8988T (cell line): ENCODE data around the gene ANP32B.
"Not testable (repeated sequence)": the region's sequence is repeated elsewhere in the genome, so short reads cannot be mapped to it uniquely, and the experiment has no call there.

Source experiments
- DNase-seq: peaks from one replicate; pipeline ENCODE4 v3.0.0; 2011

The ANP32B gene

DNA sequence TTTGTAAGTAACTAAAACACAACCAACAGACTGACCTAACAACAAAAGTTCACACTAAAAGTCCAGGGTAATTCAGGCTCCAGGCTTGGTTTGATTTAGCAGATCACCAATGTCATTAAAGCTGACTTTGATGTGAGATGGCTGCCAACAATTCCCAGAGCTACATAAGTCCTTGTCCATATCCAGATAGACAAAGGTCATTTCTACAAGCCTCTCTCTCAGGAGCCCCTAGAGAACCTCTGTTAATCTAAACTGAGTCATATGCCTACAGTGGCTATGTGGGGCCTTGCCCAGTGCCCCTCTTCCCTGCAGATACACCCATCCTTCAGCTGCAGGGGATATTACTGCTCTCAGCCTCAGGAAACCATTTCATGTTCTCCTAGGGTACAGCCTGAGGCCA lies 18.2 kb upstream of the ANP32B start:
- DNase-seq = no peak

DNA sequence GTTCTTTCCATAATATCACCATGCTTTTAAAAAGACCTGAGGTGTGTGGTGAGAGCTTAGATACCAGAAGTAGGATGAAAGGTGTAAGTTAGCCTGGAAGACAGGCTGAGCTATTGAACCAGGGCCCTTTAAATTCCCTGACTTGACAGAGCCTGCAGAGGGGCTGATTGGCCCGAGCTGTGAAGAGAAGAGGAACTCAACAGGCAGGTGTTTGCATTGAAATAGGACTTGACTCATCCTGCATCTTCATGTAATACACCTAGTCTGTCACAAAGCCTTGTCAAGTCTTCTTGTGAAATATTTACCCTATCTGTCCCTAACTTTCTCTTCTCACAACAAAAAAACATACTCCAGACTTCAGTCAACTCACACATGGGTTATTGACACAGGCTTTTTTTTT lies 16.6 kb upstream of the ANP32B start:
- no peak for DNase-seq

DNA sequence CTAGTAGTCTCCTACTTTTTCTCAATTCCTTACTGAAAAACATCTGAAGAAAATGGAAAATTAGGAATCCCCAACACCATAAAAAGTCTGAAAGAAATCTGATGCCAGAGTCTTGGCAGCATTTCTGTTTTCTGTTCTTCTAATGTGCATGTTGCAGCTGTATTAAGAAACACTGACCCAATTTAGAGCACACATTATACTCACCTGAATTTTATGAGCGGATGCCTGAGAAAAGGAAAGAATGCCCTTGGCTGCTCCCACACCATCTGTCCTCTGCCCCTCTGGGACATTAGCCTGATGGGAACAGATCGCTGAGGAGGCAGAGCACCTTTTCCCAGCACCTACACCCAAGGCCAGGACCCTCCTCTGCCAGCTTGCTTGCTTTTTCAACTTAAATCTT lies 14.1 kb upstream of the ANP32B start:
- DNase-seq = no peak

DNA sequence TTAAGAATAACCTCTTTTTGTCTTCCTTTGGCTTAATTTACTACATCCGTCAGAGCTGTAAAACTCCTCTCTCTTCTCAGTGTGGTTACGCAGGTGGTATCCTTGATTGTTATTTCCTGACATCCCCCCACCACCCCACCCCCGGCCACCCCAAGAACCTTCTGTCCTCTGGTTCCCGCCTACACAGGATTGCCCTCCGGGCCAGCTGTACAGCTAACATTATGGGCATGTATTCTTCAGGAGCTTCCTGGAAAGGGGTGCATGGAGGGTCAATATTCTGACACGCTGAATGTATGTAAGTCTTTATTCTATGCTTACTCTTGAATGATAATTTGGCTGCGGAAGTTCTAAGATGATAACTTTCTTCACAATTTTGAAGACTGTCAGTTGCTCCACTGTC lies 13.0 kb upstream of the ANP32B start:
- no peak for DNase-seq

DNA sequence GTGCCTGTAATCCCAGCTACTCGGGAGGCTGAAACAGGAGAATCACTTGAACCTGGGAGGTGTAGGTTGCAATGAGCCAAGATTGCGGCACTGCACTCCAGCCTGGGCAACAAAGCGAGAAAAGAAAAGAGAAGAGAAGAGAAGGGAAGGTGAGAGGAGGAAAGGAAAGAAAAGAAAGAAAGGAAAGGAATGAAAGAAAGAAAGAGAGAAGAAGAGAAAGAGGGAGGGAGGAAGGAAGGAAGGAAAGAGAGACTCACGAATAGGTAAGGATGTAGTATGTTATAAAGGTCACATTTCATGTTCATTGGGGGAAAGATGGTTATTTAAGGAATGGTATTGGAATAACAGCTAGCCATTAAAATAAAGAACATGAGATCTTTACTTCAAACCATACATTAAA lies 10.4 kb upstream of the ANP32B start:
- DNase-seq = no peak

DNA sequence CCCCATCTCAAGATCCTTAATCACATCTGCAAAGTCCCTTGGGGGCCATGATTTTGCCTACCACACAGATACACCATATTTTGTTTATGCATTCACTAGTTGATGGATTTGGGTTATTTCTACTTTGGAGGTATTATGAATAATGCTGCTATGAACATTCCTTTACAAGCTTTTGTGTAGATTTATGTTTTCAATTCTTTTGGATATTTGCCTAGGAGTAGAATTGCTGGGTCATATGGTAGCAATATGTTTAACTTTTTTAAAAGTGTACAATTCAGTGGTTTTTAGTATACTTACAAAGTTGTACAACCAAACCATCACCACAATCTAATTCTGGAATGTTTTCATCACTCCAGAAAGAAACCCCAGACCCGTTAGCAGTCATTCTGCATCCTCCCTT lies 7.8 kb upstream of the ANP32B start:
- DNase-seq = no peak

DNA sequence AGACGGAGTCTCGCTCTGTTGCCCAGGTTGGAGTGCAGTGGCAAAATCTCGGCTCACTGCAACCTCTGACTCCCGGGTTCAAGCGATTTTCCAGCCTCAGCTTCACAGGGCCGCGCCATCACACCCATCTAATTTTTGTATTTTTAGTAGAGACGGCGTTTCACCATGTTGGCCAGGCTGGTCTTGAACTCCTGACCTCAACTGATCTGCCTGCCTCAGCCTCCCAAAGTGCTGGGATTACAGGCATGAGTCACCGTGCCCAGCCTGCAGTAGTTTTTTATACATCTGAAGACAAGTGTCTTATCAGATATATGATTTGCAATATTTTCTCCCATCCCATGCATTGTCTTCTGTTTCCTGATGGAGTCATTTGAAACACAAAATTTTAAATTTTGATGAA lies 6.5 kb upstream of the ANP32B start:
- DNase-seq = not testable (repeated sequence)

DNA sequence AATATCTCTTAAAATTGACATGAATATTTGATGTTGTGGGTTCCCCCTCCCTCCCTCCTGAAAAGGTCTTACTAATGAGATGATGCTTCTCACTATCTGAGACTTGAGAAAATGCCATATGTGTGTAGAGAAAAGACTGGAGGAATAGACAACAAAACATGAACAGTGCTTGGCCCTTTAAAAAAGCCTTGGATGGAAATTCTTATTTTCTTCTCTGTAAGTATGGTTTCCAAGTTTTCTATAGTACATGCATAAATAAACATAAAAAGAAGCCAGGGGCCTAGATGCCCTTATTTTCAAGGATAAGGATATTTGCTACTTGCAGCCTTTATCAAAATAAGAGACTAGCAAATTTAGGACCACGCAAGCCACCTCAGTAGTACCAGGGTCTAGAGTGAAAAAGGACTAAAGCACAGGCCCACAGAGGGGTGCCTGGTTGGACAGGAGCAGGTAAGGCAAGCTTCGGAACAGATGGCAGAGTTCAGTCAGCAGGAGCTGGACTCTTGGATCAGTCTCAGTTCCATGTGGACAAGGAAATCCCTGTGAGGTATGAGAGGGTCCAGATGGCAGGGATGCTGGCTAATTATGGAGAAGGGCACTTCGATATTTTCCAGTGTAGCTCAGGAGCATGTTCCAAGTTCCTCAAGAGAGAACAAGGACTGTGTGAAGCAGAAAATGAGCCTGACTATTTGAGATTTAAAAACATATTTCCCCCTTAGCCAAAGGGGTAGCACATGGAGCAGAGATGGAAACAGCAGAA lies 4.6 kb upstream of the ANP32B start:
- DNase-seq = no peak

DNA sequence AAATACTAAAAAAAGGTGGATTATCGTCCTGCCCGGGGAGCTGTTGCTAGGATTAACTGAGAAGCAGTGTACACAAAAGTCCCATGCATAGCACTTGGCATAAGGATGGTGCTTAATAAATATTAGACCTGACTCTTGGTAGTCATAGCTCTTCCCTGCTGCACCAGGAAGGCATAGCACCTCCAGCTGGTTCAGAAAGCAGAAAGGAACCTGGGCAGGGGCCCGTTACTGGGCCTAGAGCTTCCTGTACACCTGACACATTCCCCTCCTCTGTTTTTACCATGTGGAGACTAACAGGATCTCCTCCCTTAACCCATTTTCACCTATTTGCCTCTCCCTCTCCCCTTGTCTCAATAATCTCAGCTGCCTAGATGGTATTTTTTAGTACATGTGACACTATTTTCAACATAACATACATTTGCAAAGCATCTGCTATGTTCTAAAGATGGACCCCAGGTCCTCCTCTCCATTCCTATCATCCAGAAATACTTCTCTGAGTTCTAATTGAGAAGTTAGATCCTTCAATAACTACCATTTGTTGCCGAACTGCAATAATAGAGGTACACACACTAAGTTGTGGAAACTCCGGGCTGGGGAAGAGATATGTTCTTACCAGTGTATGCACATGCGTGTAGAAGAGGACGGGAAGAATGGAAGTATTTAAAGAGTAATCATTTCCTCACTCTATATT lies 3.2 kb upstream of the ANP32B start:
- no peak for DNase-seq

DNA sequence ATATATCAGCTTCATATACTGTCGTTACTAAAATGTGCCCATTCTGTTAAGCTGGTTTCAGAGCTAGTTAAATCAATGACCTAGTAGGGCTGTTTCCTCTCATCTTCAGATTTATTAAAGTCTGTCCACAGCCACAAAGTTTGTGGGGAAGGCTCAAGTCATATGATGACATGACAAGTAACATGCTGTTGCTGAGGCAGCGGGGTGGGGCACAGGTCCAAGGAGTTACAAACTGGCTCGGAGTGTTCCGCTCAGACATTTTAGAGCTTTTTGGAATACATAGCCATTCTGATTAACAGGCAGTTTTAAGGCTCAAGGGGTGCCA lies 2.7 kb upstream of the ANP32B start:
- no peak for DNase-seq

DNA sequence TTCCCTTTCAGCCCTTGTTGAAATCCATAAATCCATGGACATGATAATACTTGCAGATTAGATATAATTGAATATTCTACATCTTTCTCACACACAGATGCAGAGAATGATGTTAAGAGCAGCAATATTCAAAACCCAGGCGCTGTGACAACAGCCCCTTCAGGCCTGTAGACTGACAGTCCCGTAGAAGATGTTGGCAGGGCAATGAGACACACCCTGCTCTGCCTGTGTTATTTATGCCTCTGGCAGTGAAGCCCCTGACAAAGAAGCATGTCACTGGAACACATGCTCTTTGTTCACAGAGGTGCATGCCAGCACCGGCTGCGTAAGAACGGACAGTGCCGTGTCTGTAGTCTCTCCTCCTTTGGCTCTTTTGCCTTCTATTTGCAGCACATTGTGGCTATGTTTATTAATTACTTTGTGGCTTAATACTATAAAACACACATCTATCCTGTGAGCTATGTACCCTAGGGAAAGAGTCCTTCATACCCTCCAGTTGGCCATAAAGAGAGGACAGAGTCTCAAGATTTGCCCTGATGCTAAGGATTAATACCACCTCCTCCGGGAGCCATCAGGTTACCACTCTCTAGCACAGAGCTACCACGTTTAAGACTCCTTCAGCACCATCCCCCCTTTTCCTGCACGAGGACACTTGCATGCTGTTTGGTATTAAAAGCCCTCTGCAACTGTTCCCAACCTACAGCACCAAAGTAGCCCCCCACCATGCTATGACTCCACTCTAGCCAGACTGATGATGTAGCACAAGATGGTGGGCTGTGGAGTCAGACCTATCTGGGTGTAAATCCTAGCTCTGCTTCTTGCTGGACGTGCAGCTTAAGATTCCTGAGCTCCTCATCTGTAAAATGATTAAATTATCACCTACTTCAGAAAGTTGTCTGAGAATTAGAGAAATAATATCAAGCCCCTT lies 2.0 kb upstream of the ANP32B start:
- DNase-seq = no peak

DNA sequence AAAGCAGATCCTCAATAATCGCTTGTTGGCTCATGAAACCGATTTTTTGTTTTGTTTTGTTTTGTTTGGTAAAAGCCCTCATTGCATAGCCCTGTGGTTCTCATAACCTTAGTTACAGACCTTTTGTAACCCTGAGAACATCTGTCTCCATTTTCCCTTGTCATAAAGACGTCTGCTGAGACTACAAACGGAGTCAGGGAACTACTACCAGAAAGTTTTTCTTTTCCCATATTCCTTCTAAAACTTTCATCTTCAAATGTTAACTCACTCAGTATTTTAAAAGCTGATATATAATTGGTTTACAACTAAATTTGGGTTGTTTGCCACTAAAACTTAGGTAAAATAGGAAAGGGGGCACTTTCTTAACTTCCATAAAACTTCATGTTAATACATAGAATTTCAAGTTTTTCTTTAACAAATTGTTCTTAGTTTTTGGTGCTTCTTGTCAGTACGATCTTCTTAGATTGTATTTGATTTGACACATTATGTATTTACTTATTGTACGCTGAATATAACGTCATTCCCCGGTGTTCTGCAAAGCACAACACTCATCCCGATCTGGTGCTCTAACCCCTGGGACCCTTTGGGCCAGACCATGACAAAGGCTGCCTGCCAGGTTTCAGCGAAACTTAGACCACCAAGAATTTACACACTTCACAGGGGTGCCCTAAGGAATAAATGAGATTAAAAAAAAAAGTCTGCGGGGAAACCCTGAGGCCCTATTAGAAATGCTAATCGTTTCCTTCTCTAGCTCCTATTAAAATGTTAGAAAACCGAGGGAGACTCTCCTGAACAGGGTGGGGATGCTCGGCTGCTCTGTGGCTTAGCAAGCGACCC lies 1.1 kb upstream of the ANP32B start:
- DNase-seq = no peak

DNA sequence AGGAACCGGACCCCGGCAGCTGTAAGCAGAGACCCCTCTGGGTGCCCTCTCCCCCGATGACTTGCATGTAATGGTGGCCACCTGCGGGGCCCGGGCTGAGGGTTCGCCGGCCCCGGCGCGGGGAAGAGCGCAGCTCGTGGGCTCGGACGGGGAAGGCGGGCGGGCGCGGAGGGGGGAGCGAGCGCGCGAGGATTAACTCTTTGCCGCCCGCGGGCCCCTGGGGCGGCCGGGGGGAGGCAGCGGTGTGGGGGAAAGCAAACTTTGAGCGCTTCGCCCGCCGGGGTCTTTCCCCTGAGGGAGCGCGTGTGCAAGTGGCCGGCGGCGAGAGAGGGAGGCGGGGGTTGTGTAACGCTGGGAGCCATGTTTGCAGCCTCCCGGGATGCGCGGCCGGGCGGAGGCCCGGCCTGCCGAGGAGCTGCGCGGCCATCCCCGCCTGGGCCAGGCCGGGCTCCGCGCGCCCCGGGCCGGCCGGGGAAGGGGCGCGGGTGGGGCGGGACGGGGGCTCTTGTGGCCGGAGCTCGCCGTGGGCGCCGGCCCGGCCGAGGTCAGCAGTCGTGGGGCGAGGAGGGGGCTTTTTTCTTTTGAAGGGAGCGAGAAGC lies 547 bp downstream of the ANP32B start:
- peak; percentile 44 for DNase-seq

DNA sequence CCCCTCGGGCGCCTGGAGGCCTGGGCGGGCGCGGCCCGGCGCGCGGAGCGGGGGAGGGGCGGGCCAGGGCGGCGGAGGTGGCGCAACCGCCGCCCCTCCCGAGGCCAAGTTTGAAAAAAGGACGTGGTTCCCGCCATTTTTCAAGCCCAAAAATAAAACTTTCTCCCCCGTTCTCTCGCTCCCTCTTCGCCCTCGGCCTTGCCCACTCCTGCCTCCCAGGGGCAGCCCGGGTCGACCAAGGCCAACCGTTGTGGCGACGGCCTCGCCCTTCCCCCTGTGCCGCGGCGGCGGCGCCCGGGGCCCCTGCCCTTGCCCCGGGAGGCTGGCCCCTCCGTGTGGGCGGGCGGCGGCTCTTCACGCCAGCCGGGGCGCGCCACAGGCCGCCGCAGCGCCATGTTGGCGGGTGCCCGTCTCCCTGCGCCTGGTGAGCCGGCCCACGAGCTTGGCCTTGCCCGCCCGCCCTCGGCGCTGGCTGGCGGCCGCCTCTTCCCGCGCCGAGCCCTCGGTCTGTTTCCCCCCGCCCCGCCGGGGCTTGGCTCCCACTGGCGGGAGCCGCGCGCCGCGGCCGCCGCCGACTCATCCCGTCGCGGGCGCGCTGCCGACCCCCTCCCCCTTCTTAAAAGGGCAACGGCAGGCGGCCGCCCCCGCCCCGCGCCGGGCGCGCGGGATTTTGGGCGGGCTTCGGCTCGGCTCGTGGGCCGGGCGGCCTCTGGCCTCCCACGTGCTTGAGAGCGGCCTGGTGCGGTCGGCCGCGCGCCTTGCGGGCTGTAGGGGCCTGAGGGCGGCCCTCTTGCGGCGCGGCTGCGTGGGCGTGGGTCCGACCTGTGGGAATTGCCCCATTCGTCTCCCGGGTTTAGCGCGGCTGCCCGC lies 1.3 kb downstream of the ANP32B start:
- peak; percentile 65 for DNase-seq

DNA sequence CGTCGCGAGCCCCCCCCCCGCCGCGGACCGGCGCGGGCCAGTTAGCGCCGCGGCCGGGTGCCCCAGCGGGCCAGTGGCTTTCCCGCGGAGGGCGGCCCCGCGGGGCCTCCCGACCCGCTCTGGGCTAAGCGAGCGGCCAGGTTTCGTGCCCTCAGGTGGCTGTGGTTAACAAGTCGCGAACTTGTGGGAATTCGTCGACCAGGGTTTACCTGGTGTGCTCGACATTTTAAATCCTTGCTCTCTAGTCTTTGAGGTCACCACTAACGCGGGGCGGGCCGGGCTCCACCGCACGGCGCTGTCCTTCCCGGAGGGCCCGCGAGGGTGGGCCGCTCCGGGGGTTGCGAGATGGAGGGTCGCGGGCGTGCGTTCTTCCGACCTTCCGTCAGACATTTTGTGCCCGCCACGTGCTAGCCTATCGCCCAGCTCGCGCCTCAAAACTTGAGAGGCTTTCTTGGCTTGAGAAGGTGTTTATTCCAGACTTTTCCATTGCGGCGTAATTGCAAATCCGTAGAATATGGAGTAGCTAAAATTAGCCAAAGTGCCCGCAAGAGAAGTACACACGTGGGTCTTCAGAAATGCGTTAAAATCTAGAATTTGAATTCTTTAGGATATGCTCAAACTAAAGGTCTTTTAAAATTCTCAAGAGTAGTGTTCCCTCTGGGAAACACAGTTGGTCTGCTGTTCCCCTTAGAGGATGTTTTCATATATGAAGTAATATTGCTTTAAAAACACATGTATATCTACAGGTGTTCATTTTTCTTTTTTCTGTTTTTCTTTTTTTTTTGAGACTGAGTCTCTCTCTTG lies 2.1 kb downstream of the ANP32B start:
- DNase-seq = peak; percentile 32

DNA sequence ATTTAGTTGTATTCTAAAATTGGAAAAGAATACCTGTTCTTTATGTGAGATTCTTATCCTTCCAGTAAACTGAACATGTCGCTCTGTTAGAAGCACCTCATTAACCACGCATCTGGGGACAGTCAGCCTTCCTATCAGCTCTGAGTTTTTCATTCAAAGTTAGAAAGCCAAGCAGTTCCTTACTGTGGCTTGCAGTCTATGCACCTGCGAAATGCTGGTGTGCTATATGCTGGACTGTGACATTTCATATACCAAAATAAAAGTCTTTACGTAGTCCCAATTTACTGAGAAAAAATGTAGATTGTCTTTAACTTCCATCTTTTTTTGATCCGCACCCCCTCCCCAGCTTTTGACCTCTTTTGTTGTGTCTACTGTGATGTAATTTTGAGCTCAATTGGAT lies 4.3 kb downstream of the ANP32B start:
- no peak for DNase-seq

DNA sequence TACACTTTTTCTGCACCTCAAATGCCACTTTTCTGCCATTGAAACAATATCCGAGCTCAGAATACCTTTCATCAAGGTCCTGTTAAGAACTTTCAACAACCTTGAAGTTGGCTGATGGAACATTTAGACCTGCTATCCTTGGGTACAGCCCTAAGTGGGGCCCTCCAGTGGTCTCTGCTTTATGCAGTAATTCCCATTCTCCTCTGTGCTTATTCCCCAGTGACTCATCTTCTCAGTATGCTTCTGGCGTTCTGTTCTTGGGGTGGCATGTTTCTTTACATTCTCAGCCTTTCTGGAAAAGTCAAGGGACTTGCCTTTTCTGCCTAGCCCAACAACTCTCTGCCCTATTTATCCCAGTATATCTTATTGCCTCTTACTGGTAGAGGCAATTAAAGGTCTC lies 7.1 kb downstream of the ANP32B start:
- DNase-seq = peak; percentile 43

DNA sequence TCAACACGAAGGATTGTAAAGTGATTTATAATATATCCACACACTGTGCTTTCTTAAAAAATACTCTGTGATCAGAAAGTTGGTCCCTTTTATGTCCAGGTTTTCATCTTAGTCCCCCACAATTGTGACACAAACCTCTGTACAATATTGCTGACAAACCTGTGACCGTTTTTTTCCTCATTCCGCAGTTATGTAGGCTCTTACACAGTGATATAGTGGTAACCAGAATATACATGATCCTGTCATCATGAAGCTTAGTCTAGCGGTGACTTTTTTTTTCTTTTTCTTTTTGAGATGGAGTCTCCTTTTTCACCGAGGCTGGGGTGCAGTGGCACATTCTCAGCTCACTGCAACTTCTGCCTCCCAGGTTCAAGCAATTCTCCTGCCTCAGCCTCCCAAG lies 8.7 kb downstream of the ANP32B start:
- no peak for DNase-seq

DNA sequence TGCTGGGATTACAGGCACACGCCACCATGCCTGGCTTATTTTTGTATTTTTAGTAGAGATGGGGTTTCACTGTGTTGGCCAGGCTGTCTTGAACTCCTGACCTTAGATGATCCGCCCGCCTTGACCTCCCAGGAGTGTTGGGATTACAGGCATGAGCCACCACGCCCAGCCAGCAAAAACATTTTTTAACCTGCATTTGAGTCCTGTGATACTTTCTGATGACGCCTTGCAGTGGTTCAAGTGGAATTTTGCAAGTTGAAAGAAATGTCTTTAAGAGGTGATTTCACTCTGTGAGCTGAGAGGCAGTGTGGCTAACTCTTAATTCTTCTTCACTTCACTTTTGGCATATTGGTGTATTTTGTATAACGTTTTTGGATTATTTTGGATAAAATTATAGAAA lies 9.1 kb downstream of the ANP32B start:
- no peak for DNase-seq

DNA sequence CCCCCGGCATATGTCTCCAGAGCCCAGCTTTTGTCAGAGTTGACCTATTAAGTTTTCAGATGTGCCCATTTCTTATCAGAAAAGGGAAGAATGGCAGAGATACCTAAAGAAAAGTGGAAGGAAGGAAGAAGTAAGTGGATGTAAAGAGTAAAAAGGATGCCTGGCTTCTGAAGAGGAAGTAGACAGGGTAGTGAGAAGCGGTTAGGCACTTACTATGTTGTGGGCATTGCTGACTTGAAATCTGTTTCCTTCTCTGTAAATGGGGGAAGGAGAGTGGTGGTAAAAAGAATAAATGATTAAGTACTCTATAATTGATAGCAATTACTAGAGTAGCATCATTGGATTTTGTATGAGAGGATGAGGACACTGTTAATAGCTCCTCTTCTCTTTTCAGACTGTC lies 9.9 kb downstream of the ANP32B start:
- no peak for DNase-seq

DNA sequence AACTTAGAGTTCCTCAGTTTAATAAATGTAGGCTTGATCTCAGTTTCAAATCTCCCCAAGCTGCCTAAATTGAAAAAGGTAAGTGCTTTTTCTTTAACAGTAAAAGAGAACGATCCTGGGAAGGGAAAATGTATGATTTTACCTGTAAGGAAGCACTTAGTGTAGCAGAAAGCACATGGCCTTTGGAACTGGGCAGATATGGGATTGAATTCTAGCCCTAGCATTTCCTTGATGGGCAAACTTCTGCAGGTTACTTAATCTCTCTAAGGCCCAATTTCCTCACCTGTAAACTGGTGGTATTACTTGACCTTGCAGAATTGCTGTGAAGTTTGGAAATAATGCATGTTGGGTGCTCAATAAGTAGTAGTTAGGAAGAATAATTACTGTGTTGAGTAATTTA lies 11.6 kb downstream of the ANP32B start:
- DNase-seq = no peak
